IPS-20b (cell line): ENCODE results near the gene ANKRD13D.

Source experiments
- H3K27ac ChIP-seq: one replicate; pipeline ENCODE4 v1.5.1; 2013; ENCODE audit warnings: low read length
- H3K27me3 ChIP-seq: 2 replicates; pipeline ENCODE4 v1.6.1; 2013; ENCODE audit warnings: mild to moderate bottlenecking, low read length, inconsistent platforms; ENCODE audit not compliant: insufficient read depth
- H3K36me3 ChIP-seq: 2 replicates; pipeline ENCODE4 v1.6.1; 2013; ENCODE audit warnings: low read depth, mild to moderate bottlenecking, inconsistent platforms, low read length, moderate library complexity; ENCODE audit not compliant: insufficient read depth
- H3K4me1 ChIP-seq: 2 replicates; pipeline ENCODE4 v1.6.1; 2013; ENCODE audit warnings: mild to moderate bottlenecking, control low read depth, inconsistent platforms, low read length, moderate library complexity; ENCODE audit not compliant: insufficient read depth
- H3K4me3 ChIP-seq: 2 replicates; pipeline ENCODE4 v1.5.1; 2013; ENCODE audit warnings: mild to moderate bottlenecking, low read length, inconsistent platforms
- H3K9ac ChIP-seq: 2 replicates; pipeline ENCODE4 v1.6.1; 2013; ENCODE audit warnings: low read depth, mild to moderate bottlenecking, inconsistent platforms, low read length, moderate library complexity
- H3K9me3 ChIP-seq: 2 replicates; pipeline ENCODE4 v1.6.1; 2013; ENCODE audit warnings: mild to moderate bottlenecking, low read depth, low read length, inconsistent platforms; ENCODE audit not compliant: insufficient read depth

The ANKRD13D gene

DNA sequence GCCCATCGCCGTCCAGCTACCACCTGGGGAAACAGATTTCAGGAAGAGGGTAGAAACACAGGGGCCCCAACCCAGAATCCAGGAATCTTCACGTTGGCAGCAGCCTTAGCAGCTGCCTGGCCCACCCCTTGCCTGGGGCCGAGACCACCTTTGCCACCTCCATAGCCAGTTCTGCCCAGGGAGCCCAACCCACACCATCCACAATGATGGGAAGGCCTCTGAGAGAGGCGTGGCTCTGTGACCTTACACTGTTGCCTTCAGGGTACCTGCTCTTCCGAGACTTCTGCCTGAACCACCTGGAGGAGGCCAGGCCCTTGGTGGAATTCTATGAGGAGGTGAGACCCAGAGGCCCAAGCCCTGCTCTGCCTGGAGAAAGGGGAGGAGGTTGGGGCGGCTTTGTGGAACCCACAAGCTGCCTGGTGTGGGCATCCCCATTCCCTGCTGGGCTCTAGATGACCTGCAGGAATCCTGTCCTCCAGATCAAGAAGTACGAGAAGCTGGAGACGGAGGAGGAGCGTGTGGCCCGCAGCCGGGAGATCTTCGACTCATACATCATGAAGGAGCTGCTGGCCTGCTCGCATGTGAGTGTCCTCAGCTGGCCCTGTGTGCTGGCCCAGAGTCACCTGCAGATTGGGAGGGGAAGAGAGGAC is 10.0 kb upstream of the ANKRD13D start:
- Histone ChIP-seq H3K4me3 (no peak overlapping the region), H3K36me3 (peaks cover 60% of the 10 kb centered on the region), H3K9me3 (no peaks in the 10 kb centered on the region), H3K27ac (no peak overlapping the region), H3K27me3 (no peaks in the 10 kb centered on the region), H3K4me1 (peaks cover 3% of the 10 kb centered on the region; the same call in 1 of the 2 replicates), H3K9ac (no peak overlapping the region)

DNA sequence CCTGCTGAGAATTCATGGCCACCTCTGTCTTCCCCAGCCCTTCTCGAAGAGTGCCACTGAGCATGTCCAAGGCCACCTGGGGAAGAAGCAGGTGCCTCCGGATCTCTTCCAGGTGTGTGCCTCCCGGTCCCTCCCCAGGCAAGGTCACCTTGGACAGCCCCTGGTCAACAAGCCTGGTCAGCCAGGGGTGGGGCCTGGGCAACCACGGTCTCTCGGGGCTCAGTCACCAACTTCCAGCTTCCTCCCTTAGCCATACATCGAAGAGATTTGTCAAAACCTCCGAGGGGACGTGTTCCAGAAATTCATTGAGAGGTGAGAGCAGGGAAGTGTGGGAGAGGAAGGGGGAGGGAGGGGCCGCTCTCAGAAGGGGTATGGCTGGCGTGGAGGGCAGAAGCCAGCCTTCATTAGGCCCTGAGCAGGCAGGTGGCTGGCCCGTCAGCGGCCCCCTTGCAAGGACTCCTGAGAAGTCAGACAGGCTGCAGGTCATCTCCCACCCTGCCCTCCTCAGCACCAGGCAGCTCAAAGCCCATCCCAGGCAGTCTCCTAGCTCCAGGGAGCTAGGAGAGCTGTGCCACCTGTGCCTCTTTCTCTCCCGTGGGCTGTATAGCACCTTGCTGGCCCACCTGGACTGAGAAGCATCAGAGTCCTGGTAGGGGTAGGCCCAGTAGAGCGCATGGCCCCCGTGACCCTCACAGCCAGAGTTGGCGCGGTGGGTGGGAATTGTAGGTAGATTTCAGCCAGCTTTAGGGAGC is 9.3 kb upstream of the ANKRD13D start:
- peaks cover 63% of the 10 kb centered on the region for H3K36me3 ChIP-seq

DNA sequence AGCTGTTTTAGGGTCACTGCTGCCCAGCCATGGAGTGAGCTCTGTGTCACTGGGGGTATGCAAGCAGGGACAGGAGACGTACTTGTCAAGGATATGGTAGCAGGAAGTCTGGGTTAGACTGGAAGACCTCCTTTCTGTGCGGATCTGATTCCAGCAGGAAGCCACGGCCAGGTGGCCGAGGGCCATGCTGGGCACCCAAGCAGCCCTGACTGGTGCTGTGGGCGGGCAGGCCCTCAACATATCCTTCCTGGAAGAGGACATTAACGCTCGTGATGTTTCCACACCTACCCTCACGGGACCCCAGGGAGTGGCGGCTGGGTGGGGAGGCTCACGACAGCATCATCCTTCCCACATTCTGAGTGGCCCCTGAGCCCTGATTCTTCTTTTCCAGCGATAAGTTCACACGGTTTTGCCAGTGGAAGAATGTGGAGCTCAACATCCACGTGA is 8.7 kb upstream of the ANKRD13D start:
- Histone ChIP-seq H3K27ac (no peak overlapping the region), H3K9ac (no peak overlapping the region), H3K4me1 (peaks cover 3% of the 10 kb centered on the region; the same call in 1 of the 2 replicates), H3K4me3 (no peak overlapping the region), H3K9me3 (no peaks in the 10 kb centered on the region), H3K36me3 (peaks cover 65% of the 10 kb centered on the region), H3K27me3 (no peaks in the 10 kb centered on the region)

More for the DNA sequence above, 9.3 kb upstream of the ANKRD13D start:
- H3K27me3 ChIP-seq, result no peaks in the 10 kb centered on the region
- H3K4me3 ChIP-seq, result no peak overlapping the region
- no peaks in the 10 kb centered on the region for H3K9me3 ChIP-seq
- H3K9ac ChIP-seq, result no peak overlapping the region
- no peak overlapping the region for H3K27ac ChIP-seq
- H3K4me1 ChIP-seq, result peaks cover 3% of the 10 kb centered on the region; the same call in 1 of the 2 replicates

DNA sequence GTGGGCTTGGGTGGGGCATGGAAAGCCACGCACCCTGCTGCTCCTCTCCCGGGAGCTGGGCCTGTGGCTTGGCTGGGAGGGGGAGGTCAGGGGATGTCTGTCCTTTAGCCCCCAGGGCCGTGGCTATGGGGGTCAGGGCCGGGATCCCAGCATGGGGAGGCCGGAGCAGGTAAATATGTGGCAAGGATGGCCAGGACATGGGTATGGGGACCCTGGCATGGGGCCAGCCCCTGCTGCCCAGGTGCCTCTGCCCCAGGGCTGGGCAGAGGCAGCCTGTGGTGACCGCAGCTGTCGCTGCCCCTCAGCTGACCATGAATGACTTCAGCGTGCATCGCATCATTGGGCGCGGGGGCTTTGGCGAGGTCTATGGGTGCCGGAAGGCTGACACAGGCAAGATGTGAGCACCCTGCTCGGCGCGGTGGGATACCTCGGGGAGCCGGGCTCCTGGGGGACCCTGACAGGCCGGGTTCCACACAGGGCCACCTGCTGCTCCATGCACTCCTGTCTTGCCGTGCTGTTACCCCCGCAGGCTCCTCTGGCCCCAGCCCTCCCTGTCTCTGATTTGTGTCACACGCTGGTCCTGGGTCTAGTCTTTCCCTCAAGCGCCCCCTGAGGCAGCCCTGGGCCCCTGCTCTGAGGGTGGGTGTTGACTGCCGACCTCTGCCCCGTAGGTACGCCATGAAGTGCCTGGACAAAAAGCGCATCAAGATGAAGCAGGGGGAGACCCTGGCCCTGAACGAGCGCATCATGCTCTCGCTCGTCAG is 8.1 kb upstream of the ANKRD13D start:
- H3K27ac ChIP-seq, result no peak overlapping the region
- no peaks in the 10 kb centered on the region for H3K27me3 ChIP-seq
- H3K9ac ChIP-seq, result no peak overlapping the region
- no peak overlapping the region for H3K4me3 ChIP-seq
- peaks cover 3% of the 10 kb centered on the region; the same call in 1 of the 2 replicates for H3K4me1 ChIP-seq
- peaks cover 70% of the 10 kb centered on the region for H3K36me3 ChIP-seq
- H3K9me3 ChIP-seq, result no peaks in the 10 kb centered on the region

DNA sequence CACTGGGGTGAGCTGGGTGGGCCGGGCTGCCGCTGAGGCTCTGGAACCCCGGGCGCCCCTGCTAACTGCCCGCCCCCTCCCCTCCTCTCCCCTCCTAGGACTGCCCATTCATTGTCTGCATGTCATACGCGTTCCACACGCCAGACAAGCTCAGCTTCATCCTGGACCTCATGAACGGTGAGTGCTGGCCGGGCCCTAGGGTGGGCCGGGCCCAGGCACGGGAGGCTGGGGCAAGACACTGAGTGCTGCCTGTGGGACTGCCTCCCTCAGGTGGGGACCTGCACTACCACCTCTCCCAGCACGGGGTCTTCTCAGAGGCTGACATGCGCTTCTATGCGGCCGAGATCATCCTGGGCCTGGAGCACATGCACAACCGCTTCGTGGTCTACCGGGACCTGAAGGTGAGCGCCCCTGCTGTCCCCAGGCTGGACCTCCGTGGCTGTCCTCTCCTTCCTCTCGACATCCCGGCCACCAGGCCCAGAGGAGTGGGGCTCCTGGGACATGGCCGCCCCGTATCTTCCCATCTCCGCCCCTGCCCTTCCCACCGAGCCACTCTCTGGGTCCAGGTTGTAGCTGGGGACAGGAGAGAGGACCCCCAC is 7.5 kb upstream of the ANKRD13D start:
- H3K4me3 ChIP-seq, result no peak overlapping the region
- no peaks in the 10 kb centered on the region for H3K27me3 ChIP-seq
- H3K27ac ChIP-seq, result no peak overlapping the region
- H3K36me3 ChIP-seq, result peaks cover 70% of the 10 kb centered on the region
- no peaks in the 10 kb centered on the region for H3K9me3 ChIP-seq
- peaks cover 3% of the 10 kb centered on the region; the same call in 1 of the 2 replicates for H3K4me1 ChIP-seq
- H3K9ac ChIP-seq, result no peak overlapping the region

DNA sequence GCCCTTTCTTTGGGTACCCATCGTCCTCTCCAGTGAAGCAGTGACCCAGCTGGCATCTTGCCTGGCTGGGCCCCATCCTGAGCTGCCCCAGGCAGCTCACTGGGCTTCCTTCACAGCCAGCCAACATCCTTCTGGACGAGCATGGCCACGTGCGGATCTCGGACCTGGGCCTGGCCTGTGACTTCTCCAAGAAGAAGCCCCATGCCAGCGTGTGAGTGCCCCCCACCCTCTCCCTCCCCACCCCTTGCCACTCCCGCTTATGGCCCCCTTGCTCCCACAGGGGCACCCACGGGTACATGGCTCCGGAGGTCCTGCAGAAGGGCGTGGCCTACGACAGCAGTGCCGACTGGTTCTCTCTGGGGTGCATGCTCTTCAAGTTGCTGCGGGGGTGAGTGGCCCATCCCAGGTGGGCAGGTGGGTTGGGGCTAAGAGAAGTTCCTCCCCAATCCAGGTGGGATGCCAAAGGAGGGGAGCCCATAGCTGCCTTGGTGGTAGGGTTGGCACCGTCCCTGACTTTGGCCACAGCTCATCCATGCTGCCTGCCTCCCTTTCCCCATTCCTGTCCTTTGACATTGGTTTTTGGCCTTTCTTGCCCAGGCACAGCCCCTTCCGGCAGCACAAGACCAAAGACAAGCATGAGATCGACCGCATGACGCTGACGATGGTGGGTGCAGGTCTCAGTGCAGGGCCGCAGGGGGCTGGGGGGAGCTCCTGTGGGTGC is 6.8 kb upstream of the ANKRD13D start:
- Histone ChIP-seq H3K9me3 (no peaks in the 10 kb centered on the region), H3K9ac (no peak overlapping the region), H3K27me3 (no peaks in the 10 kb centered on the region), H3K4me3 (no peak overlapping the region), H3K4me1 (peaks cover 3% of the 10 kb centered on the region; the same call in 1 of the 2 replicates), H3K36me3 (peaks cover 70% of the 10 kb centered on the region), H3K27ac (no peak overlapping the region)

DNA sequence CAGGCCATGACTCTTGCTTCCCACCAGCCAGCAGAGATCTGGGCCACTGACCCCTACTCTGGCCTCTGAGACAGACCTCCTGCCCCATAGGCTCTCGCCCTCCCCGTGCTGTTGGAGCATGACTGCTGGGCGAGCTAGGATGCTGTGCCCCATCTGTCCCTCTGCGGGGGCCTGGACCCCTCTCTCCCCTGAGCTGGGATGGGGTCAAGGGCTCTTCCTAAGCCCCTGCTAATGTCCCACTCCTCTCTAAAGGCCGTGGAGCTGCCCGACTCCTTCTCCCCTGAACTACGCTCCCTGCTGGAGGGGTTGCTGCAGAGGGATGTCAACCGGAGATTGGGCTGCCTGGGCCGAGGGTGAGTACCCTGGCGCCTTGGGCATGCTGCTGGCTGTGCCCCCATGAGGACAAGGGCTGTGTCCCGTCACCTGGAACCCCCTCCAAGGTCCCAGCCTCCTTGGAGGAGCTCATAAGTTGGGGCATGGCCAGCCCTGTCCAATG is 6.2 kb upstream of the ANKRD13D start:
- Histone ChIP-seq H3K9ac (no peak overlapping the region), H3K27ac (no peak overlapping the region), H3K27me3 (no peaks in the 10 kb centered on the region), H3K36me3 (peaks cover 70% of the 10 kb centered on the region), H3K4me1 (peaks cover 3% of the 10 kb centered on the region; the same call in 1 of the 2 replicates), H3K4me3 (no peak overlapping the region), H3K9me3 (no peaks in the 10 kb centered on the region)

DNA sequence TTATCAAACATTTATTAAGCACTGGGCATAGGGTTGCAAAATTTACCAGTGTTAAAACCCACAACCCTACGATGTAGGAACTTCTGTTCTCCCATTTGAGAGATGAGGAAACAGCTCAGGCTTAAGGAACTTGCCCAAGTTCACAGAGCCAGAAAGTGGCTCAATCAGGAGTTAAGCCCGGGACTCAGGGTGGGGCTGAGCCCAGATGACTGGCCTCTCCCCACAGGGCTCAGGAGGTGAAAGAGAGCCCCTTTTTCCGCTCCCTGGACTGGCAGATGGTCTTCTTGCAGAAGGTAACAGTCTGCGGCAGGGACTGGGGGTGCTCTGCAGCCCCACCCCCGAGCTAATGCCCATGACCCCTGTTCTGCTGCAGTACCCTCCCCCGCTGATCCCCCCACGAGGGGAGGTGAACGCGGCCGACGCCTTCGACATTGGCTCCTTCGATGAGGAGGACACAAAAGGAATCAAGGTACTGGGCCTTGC is 5.6 kb upstream of the ANKRD13D start:
- Histone ChIP-seq H3K4me1 (peaks cover 6% of the 10 kb centered on the region; the same call in 1 of the 2 replicates), H3K4me3 (no peak overlapping the region), H3K36me3 (peaks cover 70% of the 10 kb centered on the region), H3K9me3 (no peaks in the 10 kb centered on the region), H3K27ac (no peak overlapping the region), H3K27me3 (no peaks in the 10 kb centered on the region), H3K9ac (no peak overlapping the region)

DNA sequence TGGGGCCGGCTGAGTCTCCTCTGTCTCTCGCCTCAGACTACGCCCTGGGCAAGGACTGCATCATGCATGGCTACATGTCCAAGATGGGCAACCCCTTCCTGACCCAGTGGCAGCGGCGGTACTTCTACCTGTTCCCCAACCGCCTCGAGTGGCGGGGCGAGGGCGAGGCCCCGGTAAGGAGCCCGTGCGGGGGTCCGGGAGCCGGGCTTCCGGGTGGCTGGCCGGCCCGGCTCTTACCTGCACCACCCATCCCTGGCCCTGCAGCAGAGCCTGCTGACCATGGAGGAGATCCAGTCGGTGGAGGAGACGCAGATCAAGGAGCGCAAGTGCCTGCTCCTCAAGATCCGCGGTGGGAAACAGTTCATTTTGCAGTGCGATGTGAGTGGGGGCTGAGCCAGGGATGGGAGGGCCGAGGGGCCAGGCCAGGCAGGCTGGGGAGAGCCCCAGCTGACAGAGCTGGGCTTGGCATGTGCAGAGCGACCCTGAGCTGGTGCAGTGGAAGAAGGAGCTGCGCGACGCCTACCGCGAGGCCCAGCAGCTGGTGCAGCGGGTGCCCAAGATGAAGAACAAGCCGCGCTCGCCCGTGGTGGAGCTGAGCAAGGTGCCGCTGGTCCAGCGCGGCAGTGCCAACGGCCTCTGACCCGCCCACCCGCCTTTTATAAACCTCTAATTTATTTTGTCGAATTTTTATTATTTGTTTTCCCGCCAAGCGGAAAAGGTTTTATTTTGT is 4.1 kb upstream of the ANKRD13D start:
- Histone ChIP-seq H3K27me3 (no peaks in the 10 kb centered on the region), H3K4me3 (no peak overlapping the region), H3K9ac (no peak overlapping the region), H3K36me3 (peaks cover 58% of the 10 kb centered on the region), H3K9me3 (no peaks in the 10 kb centered on the region), H3K27ac (no peak overlapping the region), H3K4me1 (peaks cover 6% of the 10 kb centered on the region; the same call in 1 of the 2 replicates)
